Measurements from ENCODE around the gene CDS2.

DNA sequence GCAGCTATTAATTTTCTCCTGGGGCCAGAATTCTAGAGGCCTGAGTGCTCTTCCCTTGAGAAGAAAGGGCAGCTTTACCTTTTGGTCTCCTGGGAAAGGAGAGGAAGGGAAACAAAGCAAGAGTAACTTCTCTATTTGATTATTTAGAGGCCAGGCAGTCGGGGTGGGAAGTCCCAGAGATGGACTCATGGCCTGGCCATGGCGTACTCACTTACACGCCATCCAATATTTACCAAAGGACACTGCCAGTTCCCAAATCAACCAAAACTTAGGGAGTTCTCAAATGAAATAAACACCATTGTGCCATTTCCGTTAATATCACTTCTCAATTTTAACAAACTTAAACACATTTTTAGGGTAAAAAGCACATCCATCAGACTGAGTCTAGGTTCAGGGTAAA is 76.6 kb downstream of the CDS2 start:
- TF ChIP-seq, protein P1, sequence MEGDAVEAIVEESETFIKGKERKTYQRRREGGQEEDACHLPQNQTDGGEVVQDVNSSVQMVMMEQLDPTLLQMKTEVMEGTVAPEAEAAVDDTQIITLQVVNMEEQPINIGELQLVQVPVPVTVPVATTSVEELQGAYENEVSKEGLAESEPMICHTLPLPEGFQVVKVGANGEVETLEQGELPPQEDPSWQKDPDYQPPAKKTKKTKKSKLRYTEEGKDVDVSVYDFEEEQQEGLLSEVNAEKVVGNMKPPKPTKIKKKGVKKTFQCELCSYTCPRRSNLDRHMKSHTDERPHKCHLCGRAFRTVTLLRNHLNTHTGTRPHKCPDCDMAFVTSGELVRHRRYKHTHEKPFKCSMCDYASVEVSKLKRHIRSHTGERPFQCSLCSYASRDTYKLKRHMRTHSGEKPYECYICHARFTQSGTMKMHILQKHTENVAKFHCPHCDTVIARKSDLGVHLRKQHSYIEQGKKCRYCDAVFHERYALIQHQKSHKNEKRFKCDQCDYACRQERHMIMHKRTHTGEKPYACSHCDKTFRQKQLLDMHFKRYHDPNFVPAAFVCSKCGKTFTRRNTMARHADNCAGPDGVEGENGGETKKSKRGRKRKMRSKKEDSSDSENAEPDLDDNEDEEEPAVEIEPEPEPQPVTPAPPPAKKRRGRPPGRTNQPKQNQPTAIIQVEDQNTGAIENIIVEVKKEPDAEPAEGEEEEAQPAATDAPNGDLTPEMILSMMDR (IDR thresholded peaks at IDR 0.05) = no peak
- TF ChIP-seq ZFX (IDR thresholded peaks at IDR 0.05; ENCODE audit: borderline replicate concordance) = no peak

Measured in 22Rv1 (cell line).